Measurements from ENCODE around the gene GRIK3. TPM values are rescaled to one million over a fixed set of nuclear protein-coding genes. Genes with fewer than 3 reads are reported as not detected.

GRIK3 gene
- total and polyA plus RNA-seq, 2 experiments from 2014 or later, result 0.31 to 2.9 TPM

DNA sequence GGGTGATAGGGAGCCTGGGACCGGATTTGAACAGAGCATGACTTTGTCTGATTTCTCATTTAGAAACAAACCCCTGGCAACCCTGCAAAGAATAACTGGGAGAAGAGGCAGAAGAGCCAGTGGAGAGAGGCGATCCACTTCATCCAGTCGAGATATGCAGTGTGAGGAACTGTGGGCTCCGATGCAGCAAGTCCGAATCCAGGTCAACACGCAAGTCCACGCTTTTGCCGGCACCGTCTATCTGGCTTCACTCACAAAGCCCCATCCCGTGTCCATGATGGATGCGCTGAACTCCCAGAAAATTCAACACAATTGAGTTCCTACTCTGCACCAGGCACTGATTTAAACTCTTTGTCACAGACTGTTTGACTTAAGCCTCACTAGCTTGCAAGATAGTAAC lies 191.3 kb downstream of the GRIK3 start:
- H3K4me1 ChIP-seq (ENCODE audit: insufficient read depth), result peaks cover 38% of the 10 kb centered on the region
- H2AFZ ChIP-seq, result no peak overlapping the region

GRCh38 chr1:36842448-36842847 lies 191.9 kb downstream of the GRIK3 start:
- Histone ChIP-seq H3K4me1 (ENCODE audit: insufficient read depth) (peaks cover 32% of the 10 kb centered on the region), H3K4me2 (no peak overlapping the region), H3F3A (replicated peaks; ENCODE audit: low read depth) (no peaks in the 10 kb centered on the region), H3K79me2 (replicated peaks; ENCODE audit: insufficient read depth) (no peaks in the 10 kb centered on the region), H4K20me1 (replicated peaks; ENCODE audit: insufficient read depth) (no peaks in the 10 kb centered on the region), H2AFZ (no peak overlapping the region), H3K27me3 (ENCODE audit: insufficient read depth) (no peaks in the 10 kb centered on the region), H3K4me3 (no peak overlapping the region), H3K27ac (ENCODE audit: low read depth) (no peak overlapping the region), H3K36me3 (ENCODE audit: insufficient read depth) (no peaks in the 10 kb centered on the region), H3K9me2 (ENCODE audit: insufficient read depth) (no peaks in the 10 kb centered on the region)
- no peaks in the 10 kb centered on the region for H3K9me3 Mint-ChIP-seq
- DNase-seq (ENCODE audit: low spot score) (no peak), ATAC-seq (peak; percentile 15; the same call in 2 of the 3 replicates)
- H3K27me3 Mint-ChIP-seq (ENCODE audit: insufficient read depth, low read depth, poor library complexity), result peaks cover 16% of the 10 kb centered on the region
- H3K4me3 Mint-ChIP-seq, result no peak overlapping the region
- no peaks in the 10 kb centered on the region for H3K36me3 Mint-ChIP-seq (ENCODE audit: low read depth)
- H3K27ac Mint-ChIP-seq, result no peak overlapping the region
- peaks cover 54% of the 10 kb centered on the region for H3K4me1 Mint-ChIP-seq
- TF ChIP-seq, protein P1, sequence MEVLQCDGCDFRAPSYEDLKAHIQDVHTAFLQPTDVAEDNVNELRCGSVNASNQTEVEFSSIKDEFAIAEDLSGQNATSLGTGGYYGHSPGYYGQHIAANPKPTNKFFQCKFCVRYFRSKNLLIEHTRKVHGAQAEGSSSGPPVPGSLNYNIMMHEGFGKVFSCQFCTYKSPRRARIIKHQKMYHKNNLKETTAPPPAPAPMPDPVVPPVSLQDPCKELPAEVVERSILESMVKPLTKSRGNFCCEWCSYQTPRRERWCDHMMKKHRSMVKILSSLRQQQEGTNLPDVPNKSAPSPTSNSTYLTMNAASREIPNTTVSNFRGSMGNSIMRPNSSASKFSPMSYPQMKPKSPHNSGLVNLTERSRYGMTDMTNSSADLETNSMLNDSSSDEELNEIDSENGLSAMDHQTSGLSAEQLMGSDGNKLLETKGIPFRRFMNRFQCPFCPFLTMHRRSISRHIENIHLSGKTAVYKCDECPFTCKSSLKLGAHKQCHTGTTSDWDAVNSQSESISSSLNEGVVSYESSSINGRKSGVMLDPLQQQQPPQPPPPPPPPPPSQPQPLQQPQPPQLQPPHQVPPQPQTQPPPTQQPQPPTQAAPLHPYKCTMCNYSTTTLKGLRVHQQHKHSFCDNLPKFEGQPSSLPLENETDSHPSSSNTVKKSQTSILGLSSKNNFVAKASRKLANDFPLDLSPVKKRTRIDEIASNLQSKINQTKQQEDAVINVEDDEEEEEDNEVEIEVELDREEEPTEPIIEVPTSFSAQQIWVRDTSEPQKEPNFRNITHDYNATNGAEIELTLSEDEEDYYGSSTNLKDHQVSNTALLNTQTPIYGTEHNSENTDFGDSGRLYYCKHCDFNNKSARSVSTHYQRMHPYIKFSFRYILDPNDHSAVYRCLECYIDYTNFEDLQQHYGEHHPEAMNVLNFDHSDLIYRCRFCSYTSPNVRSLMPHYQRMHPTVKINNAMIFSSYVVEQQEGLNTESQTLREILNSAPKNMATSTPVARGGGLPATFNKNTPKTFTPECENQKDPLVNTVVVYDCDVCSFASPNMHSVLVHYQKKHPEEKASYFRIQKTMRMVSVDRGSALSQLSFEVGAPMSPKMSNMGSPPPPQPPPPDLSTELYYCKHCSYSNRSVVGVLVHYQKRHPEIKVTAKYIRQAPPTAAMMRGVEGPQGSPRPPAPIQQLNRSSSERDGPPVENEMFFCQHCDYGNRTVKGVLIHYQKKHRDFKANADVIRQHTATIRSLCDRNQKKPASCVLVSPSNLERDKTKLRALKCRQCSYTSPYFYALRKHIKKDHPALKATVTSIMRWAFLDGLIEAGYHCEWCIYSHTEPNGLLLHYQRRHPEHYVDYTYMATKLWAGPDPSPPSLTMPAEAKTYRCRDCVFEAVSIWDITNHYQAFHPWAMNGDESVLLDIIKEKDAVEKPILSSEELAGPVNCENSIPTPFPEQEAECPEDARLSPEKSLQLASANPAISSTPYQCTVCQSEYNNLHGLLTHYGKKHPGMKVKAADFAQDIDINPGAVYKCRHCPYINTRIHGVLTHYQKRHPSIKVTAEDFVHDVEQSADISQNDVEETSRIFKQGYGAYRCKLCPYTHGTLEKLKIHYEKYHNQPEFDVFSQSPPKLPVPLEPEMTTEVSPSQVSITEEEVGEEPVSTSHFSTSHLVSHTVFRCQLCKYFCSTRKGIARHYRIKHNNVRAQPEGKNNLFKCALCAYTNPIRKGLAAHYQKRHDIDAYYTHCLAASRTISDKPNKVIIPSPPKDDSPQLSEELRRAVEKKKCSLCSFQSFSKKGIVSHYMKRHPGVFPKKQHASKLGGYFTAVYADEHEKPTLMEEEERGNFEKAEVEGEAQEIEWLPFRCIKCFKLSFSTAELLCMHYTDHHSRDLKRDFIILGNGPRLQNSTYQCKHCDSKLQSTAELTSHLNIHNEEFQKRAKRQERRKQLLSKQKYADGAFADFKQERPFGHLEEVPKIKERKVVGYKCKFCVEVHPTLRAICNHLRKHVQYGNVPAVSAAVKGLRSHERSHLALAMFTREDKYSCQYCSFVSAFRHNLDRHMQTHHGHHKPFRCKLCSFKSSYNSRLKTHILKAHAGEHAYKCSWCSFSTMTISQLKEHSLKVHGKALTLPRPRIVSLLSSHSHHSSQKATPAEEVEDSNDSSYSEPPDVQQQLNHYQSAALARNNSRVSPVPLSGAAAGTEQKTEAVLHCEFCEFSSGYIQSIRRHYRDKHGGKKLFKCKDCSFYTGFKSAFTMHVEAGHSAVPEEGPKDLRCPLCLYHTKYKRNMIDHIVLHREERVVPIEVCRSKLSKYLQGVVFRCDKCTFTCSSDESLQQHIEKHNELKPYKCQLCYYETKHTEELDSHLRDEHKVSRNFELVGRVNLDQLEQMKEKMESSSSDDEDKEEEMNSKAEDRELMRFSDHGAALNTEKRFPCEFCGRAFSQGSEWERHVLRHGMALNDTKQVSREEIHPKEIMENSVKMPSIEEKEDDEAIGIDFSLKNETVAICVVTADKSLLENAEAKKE (CRISPR knock-in tag; IDR thresholded peaks at IDR 0.05), result no peak
- no peak for TF ChIP-seq ZNF331 (CRISPR knock-in tag; IDR thresholded peaks at IDR 0.05; ENCODE audit: low read depth)
- no peak for TF ChIP-seq ZNF114 (CRISPR knock-in tag; IDR thresholded peaks at IDR 0.05)

More for the DNA sequence above, 191.3 kb downstream of the GRIK3 start:
- H3K4me1 Mint-ChIP-seq, result peaks cover 60% of the 10 kb centered on the region
- H3K4me3 Mint-ChIP-seq, result no peak overlapping the region
- no peak overlapping the region for H3K27ac ChIP-seq (ENCODE audit: low read depth)
- no peaks in the 10 kb centered on the region for H3K9me2 ChIP-seq (ENCODE audit: insufficient read depth)
- DNase-seq (ENCODE audit: low spot score) (no peak), ATAC-seq (no peak)
- H3K27me3 Mint-ChIP-seq (ENCODE audit: insufficient read depth, low read depth, poor library complexity), result peaks cover 15% of the 10 kb centered on the region
- H3K4me3 ChIP-seq, result no peak overlapping the region
- TF ChIP-seq EZH2phosphoT487 (IDR thresholded peaks at IDR 0.05; ENCODE audit: unreplicated experiment) (no peak), REST (IDR thresholded peaks at IDR 0.05; ENCODE audit: unreplicated experiment) (no peak), EZH2 (IDR thresholded peaks at IDR 0.05; ENCODE audit: low read depth, unreplicated experiment) (no peak), ETS1 (IDR thresholded peaks at IDR 0.05) (no peak)
- no peaks in the 10 kb centered on the region; the same call in 2 of the 3 replicates for H3K9me3 Mint-ChIP-seq
- no peaks in the 10 kb centered on the region for H3K36me3 Mint-ChIP-seq (ENCODE audit: low read depth)
- H3K27ac Mint-ChIP-seq, result no peak overlapping the region
- no peaks in the 10 kb centered on the region for H3K36me3 ChIP-seq (ENCODE audit: insufficient read depth)
- H3K27me3 ChIP-seq (ENCODE audit: insufficient read depth), result no peaks in the 10 kb centered on the region
- no peaks in the 10 kb centered on the region for H3F3A ChIP-seq (replicated peaks; ENCODE audit: low read depth)
- no peak overlapping the region for H3K4me2 ChIP-seq
- H4K20me1 ChIP-seq (replicated peaks; ENCODE audit: insufficient read depth), result no peaks in the 10 kb centered on the region
- no peaks in the 10 kb centered on the region for H3K79me2 ChIP-seq (replicated peaks; ENCODE audit: insufficient read depth)
